ENCODE data around the gene SERPINA1.

DNA sequence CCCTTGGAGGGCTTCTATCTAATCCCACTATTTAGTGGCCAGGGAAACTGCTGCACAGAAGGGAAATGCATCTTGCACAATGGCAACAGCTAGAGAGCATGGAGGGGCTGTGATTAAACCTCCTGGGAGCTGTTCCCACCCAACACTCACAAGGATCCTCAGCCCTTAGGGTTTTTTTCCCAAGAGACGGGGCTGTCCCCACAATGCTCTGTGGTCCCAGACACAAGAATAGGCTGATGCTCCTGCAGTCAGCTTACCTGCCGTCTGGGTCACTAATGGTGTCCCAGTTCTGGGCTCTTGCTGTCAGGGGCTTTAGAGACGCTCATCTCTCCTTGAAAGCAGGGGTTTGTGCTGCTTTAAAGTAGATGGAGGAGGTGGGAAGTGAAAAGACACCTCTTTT lies 4.6 kb downstream of the SERPINA1 start:
- no peak for TF ChIP-seq EZH2phosphoT487 (IDR thresholded peaks at IDR 0.05; ENCODE audit: insufficient read depth, low read depth)
- no peak for TF ChIP-seq EZH2 (IDR thresholded peaks at IDR 0.05; ENCODE audit: insufficient read depth, poor library complexity, severe bottlenecking)
